ENCODE results near the gene MEIS3. TPM values are rescaled to one million over a fixed set of nuclear protein-coding genes. Genes with fewer than 3 reads are reported as not detected.
A peak's percentile ranks its signal among the peaks of the same experiment; 100 is the strongest.

The MEIS3 gene
- total RNA-seq (2014; rRNA removed; shearing (Covaris generic)) = 114 and 148 TPM in 2 replicates

DNA sequence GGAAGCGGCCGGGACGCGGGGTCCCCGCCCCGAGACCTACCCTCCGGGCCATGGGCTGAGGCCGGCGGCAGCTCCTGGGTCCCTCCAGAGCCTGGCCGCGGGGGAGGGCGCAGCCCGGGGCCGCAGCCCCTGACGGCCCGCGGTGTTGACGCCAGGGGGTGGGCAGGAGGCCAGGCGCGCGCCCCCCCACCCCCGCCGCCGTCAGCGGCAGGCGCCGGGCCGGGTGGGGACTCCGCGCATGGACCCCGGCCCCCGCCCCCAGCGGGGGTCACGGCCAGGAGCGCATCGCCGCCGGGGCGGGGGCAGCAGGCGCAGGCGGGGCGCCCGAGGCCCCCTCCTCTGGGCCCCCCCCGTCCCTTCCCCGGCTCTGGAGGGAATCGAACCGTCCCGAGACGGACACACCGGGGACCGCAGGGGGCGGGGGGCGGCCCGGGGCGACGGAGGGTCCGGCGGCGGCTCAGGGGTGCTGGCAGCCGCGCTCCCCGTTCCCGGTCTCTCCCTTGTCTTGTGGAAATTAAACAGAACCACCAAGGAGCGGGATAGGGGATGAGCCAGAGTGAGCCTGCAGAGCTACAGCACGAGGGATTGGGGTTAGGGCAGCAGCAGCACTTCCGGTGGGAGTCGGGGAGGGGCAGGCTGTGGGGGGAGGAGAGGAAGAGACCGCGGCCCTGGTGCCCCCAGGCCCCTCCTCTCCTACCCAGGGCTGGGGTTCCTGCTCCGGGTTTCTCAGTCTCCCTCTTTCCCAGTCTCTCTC lies at the start of gene MEIS3:
MEIS3 (minus strand) TSS at position 498 of the 754 bp plus-strand sequence; CDS start at position 52, 446 bp downstream.
- no peak for DNase-seq (ENCODE audit: low spot score)
- in situ Hi-C loops (cut with HindIII; ENCODE audit: low sequenced_read_pairs) = no loop called here

- in situ Hi-C loops (cut with HindIII; ENCODE audit: low sequenced_read_pairs) = no loop called here
- no peak for DNase-seq (ENCODE audit: low spot score)
Measured at GRCh38 chr19:47467914-47468313, 48.6 kb upstream of the MEIS3 start.

GRCh38 chr19:47465957-47466356 lies 46.6 kb upstream of the MEIS3 start:
- DNase-seq (ENCODE audit: low spot score) = no peak
- in situ Hi-C loops (cut with HindIII; ENCODE audit: low sequenced_read_pairs) = no loop called here

DNA sequence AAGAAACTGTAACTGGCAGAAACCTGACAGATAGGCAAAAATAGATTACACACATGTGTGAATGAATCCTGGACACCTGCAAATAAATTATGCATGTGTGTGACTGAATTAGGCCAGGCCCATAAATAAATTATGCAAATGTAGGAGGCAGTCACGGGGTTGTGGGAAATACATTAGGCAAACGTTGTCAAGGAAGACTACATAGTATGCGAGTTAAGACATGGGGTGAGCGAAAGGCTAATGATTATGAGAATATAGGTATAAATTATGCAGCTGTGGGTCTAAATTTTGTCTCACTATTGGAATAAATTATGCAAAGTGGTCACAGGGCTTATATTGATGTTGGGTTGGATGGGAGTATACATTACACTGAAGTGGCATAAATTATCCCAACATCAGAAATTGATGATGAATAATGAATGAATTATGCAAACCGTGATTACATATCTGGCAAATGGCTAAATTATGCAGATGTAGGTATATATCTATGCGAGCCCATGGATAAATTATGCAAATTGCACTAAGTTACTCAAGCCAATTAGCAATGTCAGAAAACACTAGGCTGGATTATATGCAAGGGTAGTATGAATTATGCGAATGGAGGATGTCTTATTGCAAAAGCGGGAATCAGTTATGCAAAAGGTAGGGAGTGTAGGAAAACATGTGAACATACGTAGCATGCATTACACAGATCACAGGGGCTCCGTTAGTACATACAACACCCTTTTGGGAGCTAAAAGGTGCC lies 45.5 kb upstream of the MEIS3 start:
- in situ Hi-C loops (cut with HindIII; ENCODE audit: low sequenced_read_pairs) = no loop called here
- no peak for DNase-seq (ENCODE audit: low spot score)

GRCh38 chr19:47461876-47462275 lies 42.5 kb upstream of the MEIS3 start:
- DNase-seq (ENCODE audit: low spot score) = no peak
- in situ Hi-C loops (cut with HindIII; ENCODE audit: low sequenced_read_pairs) = no loop called here

- DNase-seq (ENCODE audit: low spot score) = no peak
- in situ Hi-C loops (cut with HindIII; ENCODE audit: low sequenced_read_pairs) = no loop called here
Measured at GRCh38 chr19:47459477-47459876, 40.1 kb upstream of the MEIS3 start.

DNA sequence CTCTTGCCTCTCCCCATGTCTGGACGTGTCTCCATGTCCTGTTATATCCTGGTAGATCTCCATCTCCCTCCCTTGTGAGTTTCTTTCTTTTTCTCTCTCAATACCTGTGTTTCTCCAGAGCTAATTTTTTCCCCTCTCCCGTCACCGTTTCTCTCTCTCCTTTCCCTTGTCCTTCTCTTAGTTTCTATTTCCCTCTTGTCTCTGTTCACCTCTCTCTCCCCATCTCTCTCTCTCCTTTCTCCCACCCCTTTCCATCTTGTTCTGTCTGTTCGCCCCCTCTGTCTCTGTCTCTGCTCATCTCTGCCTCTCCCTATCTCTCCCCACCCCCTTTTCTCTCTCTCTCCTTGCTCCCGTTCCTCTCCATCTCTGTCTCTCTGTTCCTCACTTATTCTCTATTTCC lies 39.3 kb upstream of the MEIS3 start:
- no peak for DNase-seq (ENCODE audit: low spot score)
- in situ Hi-C loops (cut with HindIII; ENCODE audit: low sequenced_read_pairs) = no loop called here

- in situ Hi-C loops (cut with HindIII; ENCODE audit: low sequenced_read_pairs) = no loop called here
- no peak for DNase-seq (ENCODE audit: low spot score)
Measured at GRCh38 chr19:47456721-47457474, 37.6 kb upstream of the MEIS3 start.

- in situ Hi-C loops (cut with HindIII; ENCODE audit: low sequenced_read_pairs) = no loop called here
- DNase-seq (ENCODE audit: low spot score) = no peak
Measured at GRCh38 chr19:47450478-47450877, 31.2 kb upstream of the MEIS3 start.

- in situ Hi-C loops (cut with HindIII; ENCODE audit: low sequenced_read_pairs) = loop anchor here (5.0 kb wide), 1 partner anchor 49 kb away; no protein-coding TSS in a partner anchor
Measured at GRCh38 chr19:47448360-47448727, 29.0 kb upstream of the MEIS3 start.

GRCh38 chr19:47447470-47448359 lies 28.4 kb upstream of the MEIS3 start:
- in situ Hi-C loops (cut with HindIII; ENCODE audit: low sequenced_read_pairs) = loop anchor here (5.0 kb wide), 1 partner anchor 50 kb away; no protein-coding TSS in a partner anchor
- DNase-seq (ENCODE audit: low spot score) = no peak

More at GRCh38 chr19:47448360-47448727, 29.0 kb upstream of the MEIS3 start:
- no peak for DNase-seq (ENCODE audit: low spot score)

- peak; percentile 76 for DNase-seq (ENCODE audit: low spot score)
- in situ Hi-C loops (cut with HindIII; ENCODE audit: low sequenced_read_pairs) = loop anchor here (5.0 kb wide), 1 partner anchor 50 kb away; no protein-coding TSS in a partner anchor
Measured at GRCh38 chr19:47446534-47447469, 27.5 kb upstream of the MEIS3 start.

DNA sequence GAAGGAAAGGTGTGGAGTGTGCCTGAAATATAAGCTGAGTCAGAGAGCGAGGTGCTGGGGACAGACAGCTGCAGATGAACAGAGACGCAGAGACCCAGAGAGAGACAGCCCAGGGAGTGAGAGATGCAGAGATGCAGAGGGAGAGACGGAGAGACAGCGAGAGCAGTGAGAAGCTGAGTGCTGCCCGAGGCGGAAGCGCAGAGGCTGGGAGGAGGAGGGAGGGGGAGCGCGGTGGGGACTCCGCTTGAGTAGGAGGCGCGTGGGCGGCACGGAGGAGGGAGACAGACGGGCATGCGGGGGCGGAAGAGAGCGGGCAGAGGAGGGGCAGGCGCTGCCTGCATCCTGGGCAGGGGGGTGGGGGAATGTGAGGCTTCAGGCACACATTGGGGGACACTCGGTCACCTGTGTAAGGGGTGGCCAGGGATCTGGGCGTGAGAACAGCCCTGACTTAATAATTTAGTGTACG lies 26.6 kb upstream of the MEIS3 start:
- DNase-seq (ENCODE audit: low spot score) = peak; percentile 92

GRCh38 chr19:47445527-47445926 lies 26.2 kb upstream of the MEIS3 start:
- DNase-seq (ENCODE audit: low spot score) = no peak

More for the DNA sequence above, 26.6 kb upstream of the MEIS3 start:
- in situ Hi-C loops (cut with HindIII; ENCODE audit: low sequenced_read_pairs) = loop anchor here (5.0 kb wide), 1 partner anchor 51 kb away; no protein-coding TSS in a partner anchor

DNA sequence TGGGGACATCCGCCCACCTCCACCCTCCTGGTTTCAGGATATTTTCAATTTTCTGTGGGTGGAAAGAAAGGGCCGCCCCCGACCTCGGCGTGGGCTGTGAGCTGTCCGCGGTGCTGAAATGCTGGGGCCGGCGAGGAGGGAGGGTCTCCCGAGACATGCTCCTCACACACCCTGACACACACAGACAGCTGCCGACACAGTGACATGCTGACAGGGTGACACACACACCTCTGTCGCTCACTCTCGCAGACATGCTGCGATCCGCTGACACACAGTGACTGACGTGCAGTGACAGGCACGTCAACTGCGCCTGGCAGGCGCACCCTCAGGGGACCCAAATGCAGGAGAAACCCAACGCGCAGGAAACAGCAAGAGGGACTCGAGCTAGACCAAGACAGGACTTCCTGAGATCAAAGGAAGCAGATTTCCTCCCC lies 25.1 kb upstream of the MEIS3 start:
- in situ Hi-C loops (cut with HindIII; ENCODE audit: low sequenced_read_pairs) = no loop called here
- no peak for DNase-seq (ENCODE audit: low spot score)

More at GRCh38 chr19:47445527-47445926, 26.2 kb upstream of the MEIS3 start:
- in situ Hi-C loops (cut with HindIII; ENCODE audit: low sequenced_read_pairs) = loop anchor here (5.0 kb wide), 1 partner anchor 52 kb away; no protein-coding TSS in a partner anchor

DNA sequence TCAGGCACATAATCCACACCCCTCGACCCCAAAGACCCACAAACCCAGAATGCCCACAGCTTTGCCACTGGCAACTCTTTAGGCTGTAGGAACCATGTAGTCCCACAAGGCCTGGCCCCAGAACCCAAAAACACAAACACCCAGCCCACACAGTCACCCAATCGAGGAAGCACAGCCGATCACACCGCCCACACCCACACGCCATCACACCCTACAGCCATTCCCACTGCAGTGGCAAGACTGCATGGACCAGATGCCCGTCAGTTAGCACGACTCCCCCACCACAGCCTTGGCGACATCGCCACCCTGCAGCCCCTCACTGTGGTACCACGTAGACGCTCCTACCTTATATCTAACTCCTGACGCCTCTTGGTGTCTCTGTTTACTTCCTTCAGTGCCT lies 24.0 kb upstream of the MEIS3 start:
- in situ Hi-C loops (cut with HindIII; ENCODE audit: low sequenced_read_pairs) = no loop called here
- DNase-seq (ENCODE audit: low spot score) = no peak

DNA sequence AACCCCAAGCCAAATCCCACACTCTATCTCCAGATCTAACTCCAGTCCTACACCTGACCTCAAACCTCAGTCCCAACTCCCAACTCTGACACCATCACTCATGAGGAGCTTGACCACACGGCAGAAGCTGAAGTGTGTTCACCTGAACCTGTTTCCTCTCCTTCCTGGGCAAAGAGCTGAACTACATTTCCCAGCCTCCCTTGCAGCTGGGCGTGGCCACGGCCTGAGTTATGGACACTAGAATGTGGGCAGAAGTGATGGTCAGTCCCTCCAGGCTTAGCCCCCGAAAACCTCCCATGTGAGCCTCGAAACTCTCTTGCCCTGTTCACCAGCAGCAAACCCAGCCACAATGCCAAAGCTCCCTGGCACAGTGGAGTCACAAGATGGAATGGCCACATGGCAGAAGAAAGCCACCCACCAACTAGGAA lies 19.5 kb upstream of the MEIS3 start:
- DNase-seq (ENCODE audit: low spot score) = no peak
- in situ Hi-C loops (cut with HindIII; ENCODE audit: low sequenced_read_pairs) = no loop called here
